GM19193 (cell line): ENCODE data around the gene GPRIN1.

Experiments used
- POLR2A ChIP-seq: IDR thresholded peaks from 4 replicates; pipeline ENCODE4 v1.6.1; 2011; ENCODE audit not compliant: insufficient read depth, insufficient read length; ENCODE audit errors: extremely low read depth

GPRIN1 gene

GRCh38 chr5:176630681-176631222 lies 20.8 kb upstream of the GPRIN1 start:
- no peak for TF ChIP-seq POLR2A

- TF ChIP-seq POLR2A, result no peak
Measured at GRCh38 chr5:176629853-176630680, 20.1 kb upstream of the GPRIN1 start, which contains the start of the genes EIF4E1B and SNCB. TSS of gene EIF4E1B (plus strand) at chr5:176630675. CDS start at chr5:176642788, 12,113 bp downstream. TSS of gene SNCB (minus strand) at chr5:176630534. CDS start at chr5:176629654, 880 bp downstream.

GRCh38 chr5:176629317-176629852 lies 19.4 kb upstream of the GPRIN1 start:
- no peak for TF ChIP-seq POLR2A

- no peak for TF ChIP-seq POLR2A
Measured at GRCh38 chr5:176628406-176629228, 18.7 kb upstream of the GPRIN1 start.

GRCh38 chr5:176627582-176627981 lies 17.6 kb upstream of the GPRIN1 start:
- no peak for TF ChIP-seq POLR2A

GRCh38 chr5:176626876-176627236 lies 16.9 kb upstream of the GPRIN1 start:
- TF ChIP-seq POLR2A, result no peak

- no peak for TF ChIP-seq POLR2A
Measured at GRCh38 chr5:176625966-176626875, 16.3 kb upstream of the GPRIN1 start.

GRCh38 chr5:176625512-176625911 lies 15.6 kb upstream of the GPRIN1 start:
- no peak for TF ChIP-seq POLR2A

- no peak for TF ChIP-seq POLR2A
Measured at GRCh38 chr5:176624938-176625337, 15.0 kb upstream of the GPRIN1 start.

GRCh38 chr5:176624142-176624541 lies 14.2 kb upstream of the GPRIN1 start:
- TF ChIP-seq POLR2A, result no peak

- no peak for TF ChIP-seq POLR2A
Measured at GRCh38 chr5:176621661-176622079, 11.7 kb upstream of the GPRIN1 start.

- TF ChIP-seq POLR2A, result no peak
Measured at GRCh38 chr5:176620333-176620981, 10.5 kb upstream of the GPRIN1 start.

GRCh38 chr5:176619569-176620332 lies 9.8 kb upstream of the GPRIN1 start:
- TF ChIP-seq POLR2A, result no peak
